Lower leg skin (tissue), 3 donors: ENCODE measurements around the gene IKZF1.

Experiments used
- POLR2A ChIP-seq, 2 donors: fragments of 450-650 bp; IDR thresholded peaks; one replicate each; pipeline ENCODE4 v1.6.1; 2016 to 2017; ENCODE audit warnings: antibody characterized with exemption in 2 of 2, mild to moderate bottlenecking in 1 of 2, moderate library complexity in 1 of 2
- TF ChIP-seq, protein P1 (sequence below), 3 donors: fragments of 450-650 bp; IDR thresholded peaks; one replicate each; pipeline ENCODE4 v1.5.1; 2016; ENCODE audit warnings: antibody characterized with exemption in 3 of 3, mild to moderate bottlenecking in 3 of 3, moderate library complexity in 2 of 3

GRCh38 chr7:50416527-50417182, 112.1 kb downstream of the IKZF1 start:
- TF ChIP-seq, protein P1, sequence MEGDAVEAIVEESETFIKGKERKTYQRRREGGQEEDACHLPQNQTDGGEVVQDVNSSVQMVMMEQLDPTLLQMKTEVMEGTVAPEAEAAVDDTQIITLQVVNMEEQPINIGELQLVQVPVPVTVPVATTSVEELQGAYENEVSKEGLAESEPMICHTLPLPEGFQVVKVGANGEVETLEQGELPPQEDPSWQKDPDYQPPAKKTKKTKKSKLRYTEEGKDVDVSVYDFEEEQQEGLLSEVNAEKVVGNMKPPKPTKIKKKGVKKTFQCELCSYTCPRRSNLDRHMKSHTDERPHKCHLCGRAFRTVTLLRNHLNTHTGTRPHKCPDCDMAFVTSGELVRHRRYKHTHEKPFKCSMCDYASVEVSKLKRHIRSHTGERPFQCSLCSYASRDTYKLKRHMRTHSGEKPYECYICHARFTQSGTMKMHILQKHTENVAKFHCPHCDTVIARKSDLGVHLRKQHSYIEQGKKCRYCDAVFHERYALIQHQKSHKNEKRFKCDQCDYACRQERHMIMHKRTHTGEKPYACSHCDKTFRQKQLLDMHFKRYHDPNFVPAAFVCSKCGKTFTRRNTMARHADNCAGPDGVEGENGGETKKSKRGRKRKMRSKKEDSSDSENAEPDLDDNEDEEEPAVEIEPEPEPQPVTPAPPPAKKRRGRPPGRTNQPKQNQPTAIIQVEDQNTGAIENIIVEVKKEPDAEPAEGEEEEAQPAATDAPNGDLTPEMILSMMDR (IDR thresholded peaks at IDR 0.05), result no peak
- no peak for TF ChIP-seq POLR2A (IDR thresholded peaks at IDR 0.05)
